ENCODE data around the gene DDX23. TPM values are rescaled to one million over a fixed set of nuclear protein-coding genes. Genes with fewer than 3 reads are reported as not detected.

The DDX23 gene
- total RNA-seq, 2 experiments from 2014 or later = 69.4 to 76.5 TPM

DNA sequence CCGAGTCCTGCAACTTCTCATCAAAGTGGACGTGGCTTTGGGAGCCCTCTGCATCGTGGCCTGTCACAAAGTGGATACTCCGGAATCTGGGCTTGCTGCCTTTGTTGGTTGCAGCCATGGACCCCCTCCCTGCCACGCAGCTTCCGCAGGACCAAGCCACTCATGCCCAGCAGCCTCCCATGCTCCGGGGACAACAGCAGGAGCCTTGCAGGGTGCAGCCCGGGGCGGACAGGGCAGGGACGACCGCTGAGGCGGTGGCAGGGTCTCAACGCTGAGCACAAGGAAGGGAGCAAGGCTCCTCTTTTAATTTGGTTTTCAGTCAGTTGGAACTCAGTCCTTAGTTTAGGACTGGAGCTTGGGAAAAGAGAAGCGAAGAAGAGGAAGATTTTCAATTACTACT lies 51.0 kb downstream of the DDX23 start:
- Histone ChIP-seq H3K4me3 (ENCODE audit: low read length) (no peak overlapping the region), H3K9me3 (ENCODE audit: control insufficient read depth in 1 of 2, insufficient read depth in 1 of 2, low read length in 2 of 2) (no peaks in the 10 kb centered on the region), H3K36me3 (ENCODE audit: insufficient read depth, low read length) (no peaks in the 10 kb centered on the region), H3K27ac (ENCODE audit: low read depth in 1 of 2, low read length in 2 of 2) (no peak overlapping the region), H3K4me1 (ENCODE audit: insufficient read depth, low read length) (peaks cover 1% of the 10 kb centered on the region), H3K27me3 (ENCODE audit: control insufficient read depth in 1 of 2, insufficient read depth in 2 of 2, low read length in 2 of 2) (no peaks in the 10 kb centered on the region)
- Mint-ChIP-seq H3K36me3 (ENCODE audit: low read depth) (no peaks in the 10 kb centered on the region), H3K4me3 (no peak overlapping the region), H3K27ac (no peak overlapping the region), H3K4me1 (ENCODE audit: low read depth) (peaks cover 5% of the 10 kb centered on the region), H3K9me3 (no peaks in the 10 kb centered on the region), H3K27me3 (no peaks in the 10 kb centered on the region)
- DNase-seq = no peak
- TF ChIP-seq, protein P1, sequence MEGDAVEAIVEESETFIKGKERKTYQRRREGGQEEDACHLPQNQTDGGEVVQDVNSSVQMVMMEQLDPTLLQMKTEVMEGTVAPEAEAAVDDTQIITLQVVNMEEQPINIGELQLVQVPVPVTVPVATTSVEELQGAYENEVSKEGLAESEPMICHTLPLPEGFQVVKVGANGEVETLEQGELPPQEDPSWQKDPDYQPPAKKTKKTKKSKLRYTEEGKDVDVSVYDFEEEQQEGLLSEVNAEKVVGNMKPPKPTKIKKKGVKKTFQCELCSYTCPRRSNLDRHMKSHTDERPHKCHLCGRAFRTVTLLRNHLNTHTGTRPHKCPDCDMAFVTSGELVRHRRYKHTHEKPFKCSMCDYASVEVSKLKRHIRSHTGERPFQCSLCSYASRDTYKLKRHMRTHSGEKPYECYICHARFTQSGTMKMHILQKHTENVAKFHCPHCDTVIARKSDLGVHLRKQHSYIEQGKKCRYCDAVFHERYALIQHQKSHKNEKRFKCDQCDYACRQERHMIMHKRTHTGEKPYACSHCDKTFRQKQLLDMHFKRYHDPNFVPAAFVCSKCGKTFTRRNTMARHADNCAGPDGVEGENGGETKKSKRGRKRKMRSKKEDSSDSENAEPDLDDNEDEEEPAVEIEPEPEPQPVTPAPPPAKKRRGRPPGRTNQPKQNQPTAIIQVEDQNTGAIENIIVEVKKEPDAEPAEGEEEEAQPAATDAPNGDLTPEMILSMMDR (IDR thresholded peaks at IDR 0.05) = no peak
- ATAC-seq (ENCODE audit: poor library complexity) = no peak
- CTCF ChIA-PET = interaction anchor here (1.5 kb wide), 1 partner anchor 14 kb away, joined by 4 read pairs; no protein-coding TSS in a partner anchor
- intact Hi-C loops (cut with DNase I, micrococcal nuclease) = no loop called here
- POLR2A ChIA-PET = no interaction called here

DNA sequence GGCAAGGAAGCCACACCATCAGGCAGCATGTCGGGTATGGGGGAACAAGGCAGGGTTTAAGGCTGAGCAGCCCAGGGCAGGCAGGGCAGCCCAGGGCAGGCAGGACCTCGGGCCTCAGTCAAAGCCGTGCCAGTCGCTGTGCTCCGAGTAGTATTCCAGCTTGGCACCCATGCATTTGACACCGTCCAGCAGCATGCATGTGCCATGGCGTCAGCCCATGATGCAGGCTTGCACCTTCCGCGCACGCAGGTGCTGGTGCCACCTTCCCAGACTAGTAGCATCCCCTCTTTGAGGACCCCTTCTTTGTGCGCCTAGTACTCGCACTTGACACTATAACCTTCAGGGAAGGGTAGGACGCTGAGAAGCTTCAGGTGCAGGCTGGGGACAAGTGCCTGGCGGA lies 51.5 kb downstream of the DDX23 start:
- no peak for DNase-seq
- Histone ChIP-seq H3K4me1 (ENCODE audit: insufficient read depth, low read length) (peaks cover 6% of the 10 kb centered on the region), H3K36me3 (ENCODE audit: insufficient read depth, low read length) (no peaks in the 10 kb centered on the region), H3K27me3 (ENCODE audit: control insufficient read depth in 1 of 2, insufficient read depth in 2 of 2, low read length in 2 of 2) (no peaks in the 10 kb centered on the region), H3K9me3 (ENCODE audit: control insufficient read depth in 1 of 2, insufficient read depth in 1 of 2, low read length in 2 of 2) (no peaks in the 10 kb centered on the region), H3K4me3 (ENCODE audit: low read length) (no peak overlapping the region), H3K27ac (ENCODE audit: low read depth in 1 of 2, low read length in 2 of 2) (no peak overlapping the region)
- H3K9me3 Mint-ChIP-seq = no peaks in the 10 kb centered on the region
- ChIA-PET CTCF (interaction anchor here (1.5 kb wide), 1 partner anchor 14 kb away, joined by 4 read pairs; no protein-coding TSS in a partner anchor), POLR2A (no interaction called here)
- H3K4me1 Mint-ChIP-seq (ENCODE audit: low read depth) = peaks cover 5% of the 10 kb centered on the region
- no peak overlapping the region for H3K4me3 Mint-ChIP-seq
- no peaks in the 10 kb centered on the region for H3K27me3 Mint-ChIP-seq
- intact Hi-C loops (cut with DNase I, micrococcal nuclease) = no loop called here
- ATAC-seq (ENCODE audit: poor library complexity) = no peak
- TF ChIP-seq, protein P1 (IDR thresholded peaks at IDR 0.05) = no peak
- no peaks in the 10 kb centered on the region for H3K36me3 Mint-ChIP-seq (ENCODE audit: low read depth)
- no peak overlapping the region for H3K27ac Mint-ChIP-seq

DNA sequence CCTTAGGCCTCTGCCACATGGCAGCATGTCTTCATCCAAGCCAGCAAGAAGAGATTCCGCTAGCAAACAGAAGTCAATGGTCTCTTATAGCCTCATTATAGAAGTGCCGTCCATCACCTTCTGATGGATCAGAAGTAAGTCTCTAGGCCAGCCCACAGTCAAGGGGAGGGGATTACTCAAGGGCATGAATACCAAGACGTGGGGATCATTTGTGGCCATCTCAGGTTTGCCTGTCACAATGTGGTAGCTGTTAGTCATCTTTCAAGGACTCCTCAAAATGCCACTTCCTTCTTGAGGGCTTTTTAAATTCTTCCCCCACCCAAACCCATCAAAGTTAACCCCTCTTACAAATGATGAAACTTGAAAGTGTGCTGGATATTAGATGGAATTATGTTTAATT lies 55.0 kb downstream of the DDX23 start:
- peaks cover 5% of the 10 kb centered on the region for H3K27me3 Mint-ChIP-seq
- Histone ChIP-seq H3K9me3 (ENCODE audit: control insufficient read depth in 1 of 2, insufficient read depth in 1 of 2, low read length in 2 of 2) (no peaks in the 10 kb centered on the region), H3K27ac (ENCODE audit: low read depth in 1 of 2, low read length in 2 of 2) (no peak overlapping the region), H3K4me3 (ENCODE audit: low read length) (no peak overlapping the region), H3K36me3 (ENCODE audit: insufficient read depth, low read length) (no peaks in the 10 kb centered on the region), H3K4me1 (ENCODE audit: insufficient read depth, low read length) (peaks cover 7% of the 10 kb centered on the region), H3K27me3 (ENCODE audit: control insufficient read depth in 1 of 2, insufficient read depth in 2 of 2, low read length in 2 of 2) (no peaks in the 10 kb centered on the region)
- POLR2A ChIA-PET = interaction anchor here (0.6 kb wide), 1 partner anchor 44 kb away, joined by 4 read pairs; no protein-coding TSS in a partner anchor
- ATAC-seq (ENCODE audit: poor library complexity) (no peak), DNase-seq (no peak)
- TF ChIP-seq, protein P1 (IDR thresholded peaks at IDR 0.05) = no peak
- H3K4me1 Mint-ChIP-seq (ENCODE audit: low read depth) = no peaks in the 10 kb centered on the region
- no peaks in the 10 kb centered on the region for H3K9me3 Mint-ChIP-seq
- intact Hi-C loops (cut with DNase I, micrococcal nuclease) = loop anchor here (1.0 to 10.0 kb wide), 2 partner anchors 44 to 252 kb away; no protein-coding TSS in a partner anchor
- H3K27ac Mint-ChIP-seq = no peak overlapping the region
- no peaks in the 10 kb centered on the region for H3K36me3 Mint-ChIP-seq (ENCODE audit: low read depth)
- CTCF ChIA-PET = interaction anchor here (1.3 to 1.5 kb wide), 3 partner anchors 18 to 255 kb away, joined by 3 to 5 read pairs (median 5); no protein-coding TSS in a partner anchor
- no peak overlapping the region for H3K4me3 Mint-ChIP-seq
